Measurements from ENCODE around the gene SLC19A1. TPM values are rescaled to one million over a fixed set of nuclear protein-coding genes. Genes with fewer than 3 reads are reported as not detected.

SLC19A1 gene
- polyA plus RNA-seq, 4 donors: 12.6 to 20.8 (median 15.0) TPM

DNA sequence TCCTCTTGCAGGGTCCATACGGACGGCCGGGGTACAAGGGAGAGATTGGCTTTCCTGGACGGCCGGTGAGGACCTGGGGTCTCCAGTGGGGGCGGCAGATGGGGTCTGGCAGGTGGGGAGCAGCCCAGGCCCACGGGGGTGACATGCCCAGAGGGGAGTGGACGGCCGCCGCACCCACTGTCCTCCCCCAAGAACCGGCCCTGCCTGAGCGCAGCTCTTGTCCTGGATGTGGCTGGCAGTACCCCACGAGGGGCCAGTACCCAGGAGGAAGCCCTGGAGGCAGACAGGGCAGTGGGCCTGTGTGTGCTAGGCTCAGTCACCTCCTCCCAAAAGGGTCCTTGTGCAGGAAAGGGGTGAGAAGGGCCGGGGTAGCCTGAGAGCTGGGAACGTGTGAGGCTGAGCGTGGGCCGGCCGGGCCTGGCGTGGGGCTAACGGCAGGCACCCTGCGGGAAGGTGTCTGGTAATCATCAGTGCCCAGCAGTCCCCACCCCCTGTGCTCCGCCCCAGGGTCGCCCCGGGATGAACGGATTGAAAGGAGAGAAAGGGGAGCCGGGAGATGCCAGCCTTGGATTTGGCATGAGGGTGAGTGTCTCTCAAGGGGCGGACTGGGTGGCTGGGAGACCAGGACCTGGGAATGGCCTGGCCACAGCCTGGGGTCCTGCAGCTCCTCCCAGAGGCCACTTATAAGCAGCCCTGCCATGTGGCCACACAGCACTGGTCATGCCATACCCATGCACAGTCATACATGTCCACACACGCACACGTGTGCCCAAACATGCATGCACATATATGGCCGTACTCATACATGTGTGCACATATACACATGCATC, 47.2 kb downstream of the SLC19A1 start:
- H3K27me3 ChIP-seq (ENCODE audit: control insufficient read depth in 3 of 3, insufficient read depth in 3 of 3, low read length in 3 of 3): no peaks in the 10 kb centered on the region
- FAIRE-seq: no peak
- H3K9me3 ChIP-seq (ENCODE audit: control insufficient read depth in 2 of 2, insufficient read depth in 1 of 2, low read depth in 1 of 2, low read length in 1 of 2): no peaks in the 10 kb centered on the region
- no peak overlapping the region for H3K4me3 ChIP-seq (ENCODE audit: low read depth in 1 of 3, low read length in 3 of 3)
- H3K27ac ChIP-seq (ENCODE audit: low read depth in 1 of 3, low read length in 2 of 3): no peak overlapping the region
- peaks cover 0 to 3% (median 2%) of the 10 kb centered on the region in 3 donors for H3K36me3 ChIP-seq (ENCODE audit: control insufficient read depth in 3 of 3, insufficient read depth in 2 of 3, low read depth in 1 of 3, low read length in 3 of 3)
- WGBS, 3 donors: 81 to 90% (median 82%) methylated on average over 28 to 30 of the region's 30 CpGs
- DNase-seq: no peak
- no peaks in the 10 kb centered on the region for H3K4me1 ChIP-seq (ENCODE audit: control insufficient read depth in 3 of 3, insufficient read depth in 2 of 3, low read depth in 1 of 3, low read length in 2 of 3)

DNA sequence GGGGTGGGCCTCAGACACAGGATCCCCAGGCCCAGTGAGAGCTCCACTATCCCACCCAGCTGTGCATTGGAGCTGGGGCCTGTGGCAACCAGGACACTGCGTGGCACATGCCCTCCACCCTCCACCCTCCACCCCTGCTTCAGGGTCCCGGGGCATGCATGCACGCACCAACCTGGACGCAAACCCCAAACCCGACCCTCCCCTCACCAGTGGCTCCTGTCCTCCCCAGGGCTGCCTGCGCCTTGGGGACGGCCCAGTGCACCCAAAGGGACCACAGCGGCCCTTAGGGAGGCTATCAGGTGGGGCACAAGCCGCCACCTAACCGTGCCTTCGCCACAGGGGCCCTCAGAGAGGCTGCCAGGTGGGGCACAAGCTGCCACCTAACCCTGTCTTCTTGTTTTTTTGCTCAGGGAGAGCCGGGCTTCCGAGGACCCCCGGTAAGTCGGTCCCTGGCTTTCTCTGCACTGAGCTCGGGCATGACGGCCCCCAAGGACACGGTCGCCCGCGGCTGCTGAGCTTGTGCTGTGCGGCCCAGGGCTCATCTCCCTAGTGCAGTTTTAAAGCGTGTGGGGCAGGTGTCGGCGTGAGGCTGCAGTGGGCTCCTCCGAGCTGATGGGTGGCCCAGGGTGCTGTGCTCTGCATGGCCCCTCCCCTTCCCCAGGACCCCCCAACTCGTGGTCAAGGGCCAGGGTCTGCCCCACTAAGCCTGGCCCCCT, 47.9 kb downstream of the SLC19A1 start:
- no peaks in the 10 kb centered on the region for H3K27me3 ChIP-seq (ENCODE audit: control insufficient read depth in 3 of 3, insufficient read depth in 3 of 3, low read length in 3 of 3)
- WGBS, 3 donors: 82 to 91% (median 85%) methylated on average over 23 to 27 of the region's 27 CpGs
- DNase-seq: no peak
- no peak overlapping the region for H3K4me3 ChIP-seq (ENCODE audit: low read depth in 1 of 3, low read length in 3 of 3)
- peaks cover 0 to 3% (median 2%) of the 10 kb centered on the region in 3 donors for H3K36me3 ChIP-seq (ENCODE audit: control insufficient read depth in 3 of 3, insufficient read depth in 2 of 3, low read depth in 1 of 3, low read length in 3 of 3)
- no peak for FAIRE-seq
- no peak overlapping the region for H3K27ac ChIP-seq (ENCODE audit: low read depth in 1 of 3, low read length in 2 of 3)
- no peaks in the 10 kb centered on the region for H3K4me1 ChIP-seq (ENCODE audit: control insufficient read depth in 3 of 3, insufficient read depth in 2 of 3, low read depth in 1 of 3, low read length in 2 of 3)
- no peaks in the 10 kb centered on the region for H3K9me3 ChIP-seq (ENCODE audit: control insufficient read depth in 2 of 2, insufficient read depth in 1 of 2, low read depth in 1 of 2, low read length in 1 of 2)

DNA sequence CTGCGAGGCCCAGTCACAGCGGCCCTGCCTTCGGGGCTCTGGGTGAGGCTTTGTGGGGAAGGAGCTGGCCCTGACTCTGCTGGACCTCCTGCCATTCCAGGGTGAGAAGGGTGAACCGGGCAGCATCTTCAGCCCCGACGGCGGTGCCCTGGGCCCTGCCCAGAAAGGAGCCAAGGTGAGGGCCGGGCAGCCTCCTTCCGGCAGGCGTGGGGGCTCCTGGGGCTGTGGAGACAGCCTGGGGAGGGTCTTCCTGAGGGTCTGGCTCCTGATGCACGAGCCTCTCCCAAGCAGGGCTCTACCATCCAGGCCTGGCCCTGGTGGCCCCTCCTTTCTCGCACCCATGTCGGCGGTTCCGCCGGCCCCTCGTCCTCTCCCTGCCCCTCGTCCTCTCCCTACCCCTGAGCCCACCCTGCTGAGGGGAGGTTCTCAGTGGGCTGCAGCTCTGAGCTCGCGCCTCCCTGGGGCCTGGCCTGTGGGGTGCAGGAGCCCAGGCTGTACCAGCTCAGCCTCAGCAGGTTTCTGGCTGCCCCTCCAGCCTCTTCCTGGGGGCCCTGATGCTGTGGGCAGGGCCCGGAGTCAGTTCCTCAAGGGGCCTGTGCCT, 48.7 kb downstream of the SLC19A1 start:
- Histone ChIP-seq H3K27ac (ENCODE audit: low read depth in 1 of 3, low read length in 2 of 3) (no peak overlapping the region), H3K4me1 (ENCODE audit: control insufficient read depth in 3 of 3, insufficient read depth in 2 of 3, low read depth in 1 of 3, low read length in 2 of 3) (no peaks in the 10 kb centered on the region), H3K27me3 (ENCODE audit: control insufficient read depth in 3 of 3, insufficient read depth in 3 of 3, low read length in 3 of 3) (no peaks in the 10 kb centered on the region), H3K36me3 (ENCODE audit: control insufficient read depth in 3 of 3, insufficient read depth in 2 of 3, low read depth in 1 of 3, low read length in 3 of 3) (peaks cover 0 to 3% (median 0%) of the 10 kb centered on the region in 3 donors), H3K4me3 (ENCODE audit: low read depth in 1 of 3, low read length in 3 of 3) (no peak overlapping the region), H3K9me3 (ENCODE audit: control insufficient read depth in 2 of 2, insufficient read depth in 1 of 2, low read depth in 1 of 2, low read length in 1 of 2) (no peaks in the 10 kb centered on the region)
- 90 to 95% (median 90%) methylated on average over 17 to 21 of the region's 21 CpGs for WGBS, 3 donors
- DNase-seq (no peak), FAIRE-seq (no peak)

DNA sequence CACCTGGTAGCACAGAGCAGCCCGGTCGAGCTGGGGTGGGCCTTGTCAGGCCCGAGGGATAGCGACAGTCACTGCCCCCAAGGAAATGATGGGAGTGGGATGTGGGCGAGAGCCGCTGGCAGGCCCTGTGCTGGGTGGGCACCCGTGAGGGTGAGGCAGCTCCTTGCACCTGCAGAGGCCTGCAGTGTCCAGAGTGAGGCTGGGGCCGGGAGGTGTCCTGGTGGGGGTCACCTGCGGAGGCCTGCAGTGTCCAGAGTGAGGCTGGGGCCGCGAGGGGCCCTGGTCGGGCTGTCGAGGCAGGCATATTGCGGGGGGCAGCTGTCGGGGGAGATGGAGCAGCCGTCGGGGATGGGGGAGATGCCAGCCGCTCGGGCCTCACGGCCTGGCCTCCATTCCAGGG, 49.5 kb downstream of the SLC19A1 start:
- no peak overlapping the region for H3K27ac ChIP-seq (ENCODE audit: low read depth in 1 of 3, low read length in 2 of 3)
- no peaks in the 10 kb centered on the region for H3K27me3 ChIP-seq (ENCODE audit: control insufficient read depth in 3 of 3, insufficient read depth in 3 of 3, low read length in 3 of 3)
- DNase-seq: no peak
- 91 to 94% (median 91%) methylated on average over 20 of the region's 20 CpGs for WGBS, 3 donors
- peaks cover 0 to 3% (median 0%) of the 10 kb centered on the region in 3 donors for H3K36me3 ChIP-seq (ENCODE audit: control insufficient read depth in 3 of 3, insufficient read depth in 2 of 3, low read depth in 1 of 3, low read length in 3 of 3)
- no peaks in the 10 kb centered on the region for H3K9me3 ChIP-seq (ENCODE audit: control insufficient read depth in 2 of 2, insufficient read depth in 1 of 2, low read depth in 1 of 2, low read length in 1 of 2)
- no peak overlapping the region for H3K4me3 ChIP-seq (ENCODE audit: low read depth in 1 of 3, low read length in 3 of 3)
- H3K4me1 ChIP-seq (ENCODE audit: control insufficient read depth in 3 of 3, insufficient read depth in 2 of 3, low read depth in 1 of 3, low read length in 2 of 3): no peaks in the 10 kb centered on the region
- no peak for FAIRE-seq

DNA sequence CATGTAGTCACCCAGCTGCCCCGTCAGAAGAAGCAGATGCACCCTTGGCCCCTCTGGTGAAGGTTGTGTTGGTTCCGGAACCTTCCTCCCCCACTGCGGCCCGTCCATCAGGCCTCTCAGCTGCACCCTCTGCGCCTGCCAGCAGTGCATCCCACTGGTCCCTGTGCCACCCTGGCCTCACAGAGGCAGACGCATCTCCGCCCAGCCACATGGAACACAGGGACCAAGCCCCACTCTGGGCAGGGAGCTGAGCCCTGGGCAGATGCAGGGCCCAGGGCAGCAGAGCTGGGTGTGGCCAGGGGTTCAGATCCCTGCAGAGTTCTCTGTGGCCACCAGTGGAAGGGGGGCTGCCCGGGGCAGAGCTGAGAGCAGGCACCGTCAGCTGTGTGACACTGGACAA, 50.6 kb downstream of the SLC19A1 start:
- Histone ChIP-seq H3K27me3 (ENCODE audit: control insufficient read depth in 3 of 3, insufficient read depth in 3 of 3, low read length in 3 of 3) (no peaks in the 10 kb centered on the region), H3K4me1 (ENCODE audit: control insufficient read depth in 3 of 3, insufficient read depth in 2 of 3, low read depth in 1 of 3, low read length in 2 of 3) (no peaks in the 10 kb centered on the region), H3K36me3 (ENCODE audit: control insufficient read depth in 3 of 3, insufficient read depth in 2 of 3, low read depth in 1 of 3, low read length in 3 of 3) (peaks cover 0 to 3% (median 0%) of the 10 kb centered on the region in 3 donors), H3K4me3 (ENCODE audit: low read depth in 1 of 3, low read length in 3 of 3) (no peak overlapping the region), H3K27ac (ENCODE audit: low read depth in 1 of 3, low read length in 2 of 3) (no peak overlapping the region), H3K9me3 (ENCODE audit: control insufficient read depth in 2 of 2, insufficient read depth in 1 of 2, low read depth in 1 of 2, low read length in 1 of 2) (no peaks in the 10 kb centered on the region)
- WGBS, 3 donors: 62 to 91% (median 86%) methylated on average over 9 of the region's 9 CpGs
- FAIRE-seq: no peak
- DNase-seq: no peak

DNA sequence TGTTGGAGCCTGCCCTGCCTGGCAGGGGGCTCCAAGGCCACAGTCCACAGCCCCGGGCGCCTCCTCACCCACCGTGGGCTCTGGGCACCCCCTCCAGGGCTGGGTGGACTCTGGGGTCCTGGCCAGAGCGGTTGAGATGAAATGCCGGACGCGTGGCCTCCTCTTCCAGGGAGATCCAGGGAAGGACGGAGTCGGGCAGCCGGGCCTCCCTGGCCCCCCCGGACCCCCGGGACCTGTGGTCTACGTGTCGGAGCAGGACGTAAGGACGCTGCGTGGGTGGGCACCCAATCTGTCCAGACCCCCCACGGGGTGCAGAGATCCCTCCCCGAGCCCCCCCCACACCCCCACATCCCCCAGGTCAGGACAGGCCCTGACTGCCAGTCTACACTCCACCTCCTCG, 51.2 kb downstream of the SLC19A1 start:
- no peak overlapping the region for H3K4me3 ChIP-seq (ENCODE audit: low read depth in 1 of 3, low read length in 3 of 3)
- H3K36me3 ChIP-seq (ENCODE audit: control insufficient read depth in 3 of 3, insufficient read depth in 2 of 3, low read depth in 1 of 3, low read length in 3 of 3): peaks cover 0 to 3% (median 0%) of the 10 kb centered on the region in 3 donors
- H3K27ac ChIP-seq (ENCODE audit: low read depth in 1 of 3, low read length in 2 of 3): no peak overlapping the region
- DNase-seq: no peak
- H3K9me3 ChIP-seq (ENCODE audit: control insufficient read depth in 2 of 2, insufficient read depth in 1 of 2, low read depth in 1 of 2, low read length in 1 of 2): no peaks in the 10 kb centered on the region
- no peaks in the 10 kb centered on the region for H3K27me3 ChIP-seq (ENCODE audit: control insufficient read depth in 3 of 3, insufficient read depth in 3 of 3, low read length in 3 of 3)
- WGBS, 3 donors: 90 to 94% (median 91%) methylated on average over 13 to 20 of the region's 20 CpGs
- FAIRE-seq: no peak
- H3K4me1 ChIP-seq (ENCODE audit: control insufficient read depth in 3 of 3, insufficient read depth in 2 of 3, low read depth in 1 of 3, low read length in 2 of 3): no peaks in the 10 kb centered on the region

DNA sequence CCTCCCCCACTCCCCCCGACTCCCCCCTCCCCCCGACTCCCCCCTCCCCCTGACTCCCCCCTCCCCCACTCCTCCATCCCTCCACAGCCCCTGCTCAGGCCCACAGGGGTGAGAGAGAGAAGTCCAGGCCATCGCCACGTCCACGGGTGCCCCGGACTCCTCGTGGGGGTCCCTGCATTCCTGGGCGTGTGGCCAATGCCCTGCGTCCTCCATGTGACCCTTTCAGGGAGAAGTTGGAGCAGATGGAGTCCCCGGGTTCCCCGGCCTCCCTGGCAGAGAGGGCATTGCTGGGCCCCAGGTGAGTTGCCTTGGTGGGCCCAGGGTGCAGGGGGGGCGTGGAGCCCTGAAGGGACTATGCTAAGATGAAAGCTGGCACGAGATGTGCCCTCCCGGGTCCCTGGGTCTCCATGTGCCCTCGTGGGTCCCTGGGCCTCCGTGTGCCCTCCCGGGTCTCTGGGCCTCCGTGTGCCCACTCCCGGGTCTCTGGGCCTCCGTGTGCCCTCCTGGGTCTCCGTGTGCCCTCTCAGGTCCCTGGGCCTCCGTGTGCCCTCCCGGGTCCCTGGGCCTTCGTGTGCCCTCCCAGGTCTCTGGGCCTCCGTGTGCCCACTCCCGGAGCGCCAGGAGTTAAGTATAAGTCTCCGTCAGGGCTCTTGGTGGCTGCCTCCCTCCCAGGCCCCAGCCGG, 52.0 kb downstream of the SLC19A1 start:
- no peak overlapping the region for H3K4me3 ChIP-seq (ENCODE audit: low read depth in 1 of 3, low read length in 3 of 3)
- WGBS, 3 donors: 75 to 77% (median 76%) methylated on average over 25 to 27 of the region's 29 CpGs
- FAIRE-seq (no peak), DNase-seq (no peak)
- H3K27ac ChIP-seq (ENCODE audit: low read depth in 1 of 3, low read length in 2 of 3): no peak overlapping the region
- peaks cover 0 to 2% (median 0%) of the 10 kb centered on the region in 3 donors for H3K36me3 ChIP-seq (ENCODE audit: control insufficient read depth in 3 of 3, insufficient read depth in 2 of 3, low read depth in 1 of 3, low read length in 3 of 3)
- H3K27me3 ChIP-seq (ENCODE audit: control insufficient read depth in 3 of 3, insufficient read depth in 3 of 3, low read length in 3 of 3): no peaks in the 10 kb centered on the region
- H3K4me1 ChIP-seq (ENCODE audit: control insufficient read depth in 3 of 3, insufficient read depth in 2 of 3, low read depth in 1 of 3, low read length in 2 of 3): no peaks in the 10 kb centered on the region
- H3K9me3 ChIP-seq (ENCODE audit: control insufficient read depth in 2 of 2, insufficient read depth in 1 of 2, low read depth in 1 of 2, low read length in 1 of 2): no peaks in the 10 kb centered on the region

DNA sequence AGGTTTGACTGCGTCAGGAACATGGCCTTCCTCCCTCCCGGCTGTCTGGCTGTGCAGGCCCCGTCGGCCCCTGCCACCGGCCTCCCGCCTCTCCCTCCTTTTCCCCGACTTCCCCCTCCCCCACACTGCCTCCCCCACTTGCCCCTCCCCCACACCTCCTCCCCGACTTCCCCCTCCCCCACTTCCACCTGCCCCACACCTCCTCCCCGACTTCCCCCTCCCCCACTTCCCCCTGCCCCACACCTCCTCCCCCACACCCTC, 52.6 kb downstream of the SLC19A1 start:
- FAIRE-seq: no peak
- Histone ChIP-seq H3K4me3 (ENCODE audit: low read depth in 1 of 3, low read length in 3 of 3) (no peak overlapping the region), H3K36me3 (ENCODE audit: control insufficient read depth in 3 of 3, insufficient read depth in 2 of 3, low read depth in 1 of 3, low read length in 3 of 3) (no peaks in the 10 kb centered on the region), H3K27ac (ENCODE audit: low read depth in 1 of 3, low read length in 2 of 3) (no peak overlapping the region), H3K4me1 (ENCODE audit: control insufficient read depth in 3 of 3, insufficient read depth in 2 of 3, low read depth in 1 of 3, low read length in 2 of 3) (no peaks in the 10 kb centered on the region), H3K27me3 (ENCODE audit: control insufficient read depth in 3 of 3, insufficient read depth in 3 of 3, low read length in 3 of 3) (no peaks in the 10 kb centered on the region), H3K9me3 (ENCODE audit: control insufficient read depth in 2 of 2, insufficient read depth in 1 of 2, low read depth in 1 of 2, low read length in 1 of 2) (no peaks in the 10 kb centered on the region)
- WGBS, 3 donors: 48 to 56% (median 49%) methylated on average over 4 to 9 of the region's 9 CpGs
- no peak for DNase-seq
